GM12865 (cell line): ENCODE data around the gene SOX6.

Experiments
- DNase-seq: peaks from one replicate; pipeline ENCODE4 v3.0.0; 2010; ENCODE audit warnings: low read depth
- H3K4me3 ChIP-seq: 2 replicates; pipeline ENCODE4 v1.5.1; 2011; ENCODE audit warnings: mild to moderate bottlenecking, low read depth, low read length, control low read depth
- CTCF ChIP-seq: IDR thresholded peaks from 2 replicates; pipeline ENCODE4 v1.5.1; 2011; ENCODE audit warnings: low read length, control low read depth, low read depth, inconsistent platforms; ENCODE audit not compliant: insufficient read depth; ENCODE audit errors: missing control alignments

SOX6 gene

GRCh38 chr11:15918212-15918611 is 438.1 kb downstream of the SOX6 start:
- no peak for TF ChIP-seq CTCF
- no peak for DNase-seq
- no peak overlapping the region for H3K4me3 ChIP-seq
